IMR-90 (cell line): ENCODE measurements around the gene CAMK2N1. TPM values are rescaled to one million over a fixed set of nuclear protein-coding genes. Genes with fewer than 3 reads are reported as not detected.
A peak's percentile ranks its signal among the peaks of the same experiment; 100 is the strongest.

Experiments
- ATAC-seq: fragments of 200-7000 bp; cut with Tn5 transposase; 2 replicates; pipeline ENCODE4 v1.9.1; 2020; ENCODE audit warnings: low read depth, mild to moderate bottlenecking, moderate library complexity
- BruUV-seq: library from RNA; stranded (reverse); fragments of 400-500 nt; replicated peaks from 2 replicates; lab custom pipeline; 2021; lab: Mats Ljungman, UMichigan
- CTCF ChIA-PET: fragments of 300-600 bp; formaldehyde crosslinking; extraction: SDS; loops from one replicate; lab custom pipeline; 2021; ENCODE audit warnings: antibody characterized with exemption; lab: Yijun Ruan, JAX
- POLR2A ChIA-PET: fragments of 300-600 bp; sonication (Branson Sonifier 250); formaldehyde crosslinking; loops from one replicate; lab custom pipeline; 2022; ENCODE audit warnings: antibody characterized with exemption; ENCODE audit not compliant: unreplicated experiment; lab: Charles Lee
- DNase-seq: peaks from one replicate; pipeline ENCODE4 v3.0.0; 2013
- H2AFZ ChIP-seq: replicated peaks from 2 replicates; pipeline ENCODE3; 2013; ENCODE audit warnings: low read length, mild to moderate bottlenecking; ENCODE audit not compliant: poor library complexity
- H2AK5ac ChIP-seq: 2 replicates; pipeline ENCODE4 v1.6.1; 2013; ENCODE audit warnings: low read depth, low read length, inconsistent platforms
- H2AK9ac ChIP-seq: replicated peaks from 2 replicates; pipeline ENCODE3; 2013; ENCODE audit warnings: mild to moderate bottlenecking, low read depth, low read length, moderate library complexity; ENCODE audit not compliant: poor library complexity
- H2BK120ac ChIP-seq: 2 replicates; pipeline ENCODE4 v1.6.1; 2013; ENCODE audit warnings: low read depth, low read length, inconsistent platforms
- H2BK15ac ChIP-seq: 3 replicates; pipeline ENCODE4 v1.6.1; 2013; ENCODE audit warnings: low read depth, low read length, inconsistent platforms
- H2BK20ac ChIP-seq: 2 replicates; pipeline ENCODE4 v1.6.1; 2013; ENCODE audit warnings: low read depth, mild to moderate bottlenecking, inconsistent platforms, low read length, moderate library complexity
- H2BK5ac ChIP-seq: 2 replicates; pipeline ENCODE4 v1.6.1; 2013; ENCODE audit warnings: mild to moderate bottlenecking, low read depth, low read length, inconsistent platforms; ENCODE audit not compliant: poor library complexity, severe bottlenecking
- H3K14ac ChIP-seq: replicated peaks from 2 replicates; pipeline ENCODE4 v1.6.1; 2013; ENCODE audit warnings: low read depth, low read length, inconsistent platforms
- H3K18ac ChIP-seq: 2 replicates; pipeline ENCODE4 v1.6.1; 2013; ENCODE audit warnings: low read depth, low read length, control low read depth
- H3K23ac ChIP-seq: 2 replicates; pipeline ENCODE4 v1.6.1; 2013; ENCODE audit warnings: low read depth, low read length, inconsistent platforms
- H3K27ac ChIP-seq: 2 replicates; pipeline ENCODE4 v1.5.1; 2013; ENCODE audit warnings: mild to moderate bottlenecking, control low read depth, low read length; ENCODE audit not compliant: insufficient read depth
- H3K27me3 ChIP-seq: 2 replicates; pipeline ENCODE4 v1.6.1; 2013; ENCODE audit warnings: low read length; ENCODE audit not compliant: control insufficient read depth, insufficient read depth
- H3K36me3 ChIP-seq: 2 replicates; pipeline ENCODE4 v1.6.1; 2013; ENCODE audit warnings: low read length, mixed read lengths; ENCODE audit not compliant: control insufficient read depth, insufficient read depth
- H3K4ac ChIP-seq: 2 replicates; pipeline ENCODE4 v1.6.1; 2013; ENCODE audit warnings: low read depth, low read length, inconsistent platforms
- H3K4me1 ChIP-seq: 2 replicates; pipeline ENCODE4 v1.6.1; 2013; ENCODE audit warnings: low read length, mixed read lengths; ENCODE audit not compliant: control insufficient read depth, insufficient read depth
- H3K4me2 ChIP-seq: 2 replicates; pipeline ENCODE4 v1.6.1; 2013; ENCODE audit warnings: low read depth, mild to moderate bottlenecking, control low read depth, low read length, moderate library complexity
- H3K4me3 ChIP-seq: 2 replicates; pipeline ENCODE4 v1.5.1; 2013; ENCODE audit warnings: low read depth, mild to moderate bottlenecking, control low read depth, low read length, moderate library complexity; ENCODE audit not compliant: insufficient read depth
- H3K56ac ChIP-seq: 2 replicates; pipeline ENCODE4 v1.6.1; 2013; ENCODE audit warnings: low read length, inconsistent platforms; ENCODE audit not compliant: insufficient read depth; ENCODE audit errors: extremely low read depth
- H3K79me1 ChIP-seq, 2 experiments: 2 replicates each; pipeline ENCODE4 v1.6.1; 2013; ENCODE audit warnings: low read length in 2 of 2, inconsistent platforms in 1 of 2, low read depth in 1 of 2
- H3K9ac ChIP-seq: 2 replicates; pipeline ENCODE4 v1.6.1; 2013; ENCODE audit warnings: low read depth, low read length, control low read depth
- H3K9me1 ChIP-seq: 2 replicates; pipeline ENCODE4 v1.6.1; 2013; ENCODE audit warnings: low read length, inconsistent platforms; ENCODE audit not compliant: insufficient read depth
- H3K9me3 ChIP-seq: 2 replicates; pipeline ENCODE4 v1.6.1; 2013; ENCODE audit warnings: low read length; ENCODE audit not compliant: control insufficient read depth, insufficient read depth
- H4K20me1 ChIP-seq: 2 replicates; pipeline ENCODE4 v1.6.1; 2013; ENCODE audit warnings: low read length, inconsistent platforms; ENCODE audit not compliant: insufficient read depth
- H4K5ac ChIP-seq: 2 replicates; pipeline ENCODE4 v1.6.1; 2013; ENCODE audit warnings: mild to moderate bottlenecking, low read depth, low read length, control low read depth
- H4K8ac ChIP-seq, 2 experiments: 2 replicates each; pipeline ENCODE4 v1.6.1; 2013; ENCODE audit warnings: low read depth in 2 of 2, low read length in 2 of 2, control low read depth in 1 of 2, inconsistent platforms in 1 of 2
- H4K91ac ChIP-seq: 2 replicates; pipeline ENCODE4 v1.6.1; 2013; ENCODE audit warnings: low read depth, low read length, inconsistent platforms; ENCODE audit not compliant: insufficient read depth
- CEBPB ChIP-seq: IDR thresholded peaks from 2 replicates; pipeline ENCODE4 v1.6.1; 2012; ENCODE audit warnings: low read depth, low read length, improper control_type of control experiment
- FOS ChIP-seq: fragments of 150-350 bp; IDR thresholded peaks from 2 replicates; pipeline ENCODE4 v1.6.1; 2016; ENCODE audit warnings: low read depth, low read length
- MAFK ChIP-seq: IDR thresholded peaks from 2 replicates; pipeline ENCODE4 v1.6.1; 2012; ENCODE audit warnings: low read depth, low read length, improper control_type of control experiment
- POLR2A ChIP-seq: IDR thresholded peaks from 2 replicates; pipeline ENCODE4 v1.6.1; 2012; ENCODE audit warnings: mild to moderate bottlenecking, low read depth, low read length
- RAD21 ChIP-seq: IDR thresholded peaks from 2 replicates; pipeline ENCODE4 v1.6.1; 2012; ENCODE audit warnings: low read length, improper control_type of control experiment
- WGBS, 2 experiments: methylation state at CpG; one replicate each; pipeline versions ENCODE4 v1.1.5 to v1.1.7; 2013; ENCODE audit warnings: missing lambda C conversion rate in 2 of 2; ENCODE audit not compliant: insufficient read length in 1 of 2; ENCODE audit errors: extremely low coverage in 2 of 2; 5-methylcytosine and 5-hydroxymethylcytosine counted together
- dilution Hi-C: fragments of 300-500 bp; cut with HindIII; formaldehyde crosslinking; loops from one replicate; pipeline ENCODE4 v1.14.3; 2018; ENCODE audit warnings: low sequenced_read_pairs; ENCODE audit not compliant: unreplicated experiment
- in situ Hi-C: fragments of 300-500 bp; cut with MboI; formaldehyde crosslinking; loops from 3 replicates; pipeline ENCODE4 v1.14.3; 2019; ENCODE audit warnings: low sequenced_read_pairs, inconsistent platforms, mixed read lengths
- intact Hi-C: fragments of 100-400 bp; cut with micrococcal nuclease; formaldehyde crosslinking; loops from 2 replicates; pipeline ENCODE4 v1.10.0; 2022
- polyA plus RNA-seq, 3 experiments: library from polyadenylated mRNA; depleted of rRNA; stranded (reverse); fragments of >200 nt; gene quantifications; 2 replicates each; pipeline ENCODE4 v1.2.3, GENCODE V29; 2012; ENCODE audit warnings: low replicate concordance in 1 of 3
- total RNA-seq: library from RNA; depleted of rRNA; stranded (reverse); fragments of >200 nt; gene quantifications from 2 replicates; pipeline ENCODE4 v1.2.3, GENCODE V29; 2012

Gene CAMK2N1
- total and polyA plus RNA-seq, 2 of the 4 experiments (the other 2 are of a cell fraction) = 10.2 to 44.4 TPM

DNA sequence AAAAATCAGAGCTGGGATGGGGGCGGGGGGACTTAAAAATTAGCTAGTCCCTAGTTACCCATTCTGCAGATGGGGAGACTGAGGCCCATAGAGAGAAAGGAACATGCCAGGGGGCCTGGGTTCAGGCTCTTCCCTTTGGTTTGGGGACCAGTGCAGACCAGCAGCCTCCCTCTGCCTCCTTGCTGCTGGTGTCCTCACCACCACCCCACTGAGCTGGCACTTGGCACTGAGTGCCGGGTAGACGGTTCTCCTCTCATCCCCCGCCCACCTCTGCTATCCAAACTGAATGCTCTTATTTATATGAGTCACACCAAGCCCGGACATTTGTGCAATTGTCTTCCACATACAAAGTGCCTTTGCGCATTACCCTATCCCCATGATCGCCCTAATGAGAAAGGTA, 39.2 kb downstream of the CAMK2N1 start:
- Histone ChIP-seq H3K9ac (no peak overlapping the region), H3K4ac (no peak overlapping the region), H2AK9ac (no peak overlapping the region), H2BK15ac (no peak overlapping the region), H2AFZ (no peak overlapping the region), H3K27me3 (peaks cover 10% of the 10 kb centered on the region), H2BK5ac (no peak overlapping the region), H3K4me1 (no peaks in the 10 kb centered on the region), H3K27ac (no peak overlapping the region), H3K23ac (no peak overlapping the region), H3K56ac (no peak overlapping the region), H3K4me2 (no peak overlapping the region), H3K36me3 (no peaks in the 10 kb centered on the region), H4K5ac (no peak overlapping the region), H4K20me1 (no peaks in the 10 kb centered on the region), H4K91ac (no peak overlapping the region), H3K9me1 (0 out of 2 replicates have a peak, but pooled peaks cover 2% of the 10 kb centered on the region), H2BK20ac (no peak overlapping the region), H2BK120ac (no peak overlapping the region), H3K4me3 (no peak overlapping the region), H3K14ac (no peak overlapping the region), H3K79me1 (no peaks in the 10 kb centered on the region), H3K18ac (no peak overlapping the region), H3K9me3 (no peaks in the 10 kb centered on the region), H2AK5ac (no peak overlapping the region), H4K8ac (no peak overlapping the region)
- peak; percentile 66 for DNase-seq
- in situ Hi-C loops = no loop called here
- intact Hi-C loops = no loop called here
- POLR2A ChIA-PET = interaction anchor here (0.6 kb wide), 1 partner anchor 359 kb away, joined by 11 read pairs; no protein-coding TSS in a partner anchor
- peak; percentile 59 for ATAC-seq
- dilution Hi-C loops = no loop called here
- no TSS peak for BruUV-seq
- no peak for TF ChIP-seq MAFK
- peak; percentile 56; the same call in 1 of the 2 replicates for TF ChIP-seq CEBPB
- TF ChIP-seq POLR2A = no peak
- no peak for TF ChIP-seq RAD21
- TF ChIP-seq FOS = 0 out of 2 replicates have a peak, but pooled peaks have one; percentile 5
- CTCF ChIA-PET = interaction anchor here (1.2 kb wide), 1 partner anchor 16 kb away, joined by 4 read pairs; no protein-coding TSS in a partner anchor
- WGBS, 2 experiments = 45% methylated on average over 4 of the region's 7 CpGs; no CpG with 5 or more reads in 1 of the 2 experiments
